ENCODE results near the gene POLE2.

DNA sequence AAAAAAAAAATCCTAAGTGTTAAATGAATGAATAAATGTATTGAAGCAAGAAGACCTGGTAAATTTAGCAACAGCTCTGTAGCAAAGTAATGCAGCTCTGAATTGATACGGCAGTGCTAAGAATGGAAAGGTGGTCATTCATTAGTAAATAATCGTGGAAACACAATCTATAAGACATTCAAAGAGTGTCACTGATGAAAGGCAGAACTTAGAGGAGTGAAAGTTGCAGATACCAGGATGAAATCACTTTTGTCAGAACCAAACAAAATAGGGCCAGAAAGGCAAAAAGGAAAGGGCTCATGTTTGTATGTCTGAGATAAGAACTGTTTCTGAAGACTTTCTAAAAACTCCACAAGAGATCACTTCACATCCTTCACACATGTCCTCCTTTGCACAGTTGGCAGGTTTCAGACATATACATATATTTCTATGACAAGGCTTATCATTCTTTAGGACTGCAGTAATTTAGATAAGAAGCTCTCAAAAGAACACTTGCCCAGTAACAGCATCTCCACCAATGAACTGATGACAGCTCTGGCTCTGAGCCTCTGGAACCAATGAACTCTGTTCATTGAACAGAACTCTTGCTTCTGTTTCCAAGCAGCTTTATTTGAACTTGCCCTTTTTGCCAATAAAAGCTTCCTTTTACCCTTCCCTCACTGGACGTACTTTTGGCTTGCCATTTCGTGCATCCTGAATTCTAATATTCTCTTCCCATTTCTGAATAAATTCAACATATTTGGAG is 93.5 kb downstream of the POLE2 start:
- TF ChIP-seq CTCF (IDR thresholded peaks at IDR 0.05; ENCODE audit: insufficient read depth, low read depth, low read length), result no peak
- no peak for TF ChIP-seq EZH2 (IDR thresholded peaks at IDR 0.05; ENCODE audit: insufficient read depth, low read length)
